Endothelial cell (in vitro differentiated cells): ENCODE data around the gene NRXN3. TPM values are rescaled to one million over a fixed set of nuclear protein-coding genes. Genes with fewer than 3 reads are reported as not detected.
"Not testable (repeated sequence)": the region's sequence is repeated elsewhere in the genome, so short reads cannot be mapped to it uniquely, and the experiment has no call there.

Source experiments
- DNase-seq: peaks from one replicate; pipeline ENCODE4 v3.0.0; 2021; ENCODE audit warnings: low spot score
- H3K27ac Mint-ChIP-seq: one replicate; pipeline ENCODE4 v1.8.0; 2021; ENCODE audit warnings: mixed read lengths, inconsistent platforms; ENCODE audit not compliant: unreplicated experiment
- H3K27me3 Mint-ChIP-seq: one replicate; pipeline ENCODE4 v1.8.0; 2021; ENCODE audit warnings: mild to moderate bottlenecking, moderate library complexity, mixed read lengths, inconsistent platforms; ENCODE audit not compliant: unreplicated experiment
- H3K36me3 Mint-ChIP-seq: one replicate; pipeline ENCODE4 v1.8.0; 2021; ENCODE audit warnings: mild to moderate bottlenecking, low read depth, mixed read lengths, inconsistent platforms; ENCODE audit not compliant: unreplicated experiment
- H3K4me1 Mint-ChIP-seq: one replicate; pipeline ENCODE4 v1.8.0; 2021; ENCODE audit warnings: mild to moderate bottlenecking, mixed read lengths, inconsistent platforms; ENCODE audit not compliant: unreplicated experiment
- H3K4me3 Mint-ChIP-seq: one replicate; pipeline ENCODE4 v1.8.0; 2021; ENCODE audit warnings: mild to moderate bottlenecking, mixed read lengths, inconsistent platforms; ENCODE audit not compliant: unreplicated experiment
- H3K9me3 Mint-ChIP-seq: one replicate; pipeline ENCODE4 v1.8.0; 2021; ENCODE audit warnings: mixed read lengths, inconsistent platforms; ENCODE audit not compliant: unreplicated experiment
- total RNA-seq: library from RNA; stranded (reverse); fragmentation: NEBNext Ultra II Directional; extraction: Animal tissue kit (Norgen Biotek cat#: 25700); gene quantifications from one replicate; pipeline ENCODE4 v1.2.1, GENCODE V29; 2021; ENCODE audit not compliant: unreplicated experiment
- TF ChIP-seq, protein P1 (sequence below): fragments of 200-600 bp; sonication (generic); IDR thresholded peaks from one replicate; pipeline ENCODE4 v1.5.0; 2021; ENCODE audit warnings: antibody characterized with exemption; ENCODE audit not compliant: unreplicated experiment

NRXN3 gene
- total RNA-seq, 1 donor from 2014 or later: 2.3 TPM

- Mint-ChIP-seq H3K27ac (no peak overlapping the region), H3K4me3 (no peak overlapping the region), H3K4me1 (no peaks in the 10 kb centered on the region), H3K27me3 (peaks cover 3% of the 10 kb centered on the region), H3K36me3 (no peaks in the 10 kb centered on the region), H3K9me3 (no peaks in the 10 kb centered on the region)
- TF ChIP-seq, protein P1, sequence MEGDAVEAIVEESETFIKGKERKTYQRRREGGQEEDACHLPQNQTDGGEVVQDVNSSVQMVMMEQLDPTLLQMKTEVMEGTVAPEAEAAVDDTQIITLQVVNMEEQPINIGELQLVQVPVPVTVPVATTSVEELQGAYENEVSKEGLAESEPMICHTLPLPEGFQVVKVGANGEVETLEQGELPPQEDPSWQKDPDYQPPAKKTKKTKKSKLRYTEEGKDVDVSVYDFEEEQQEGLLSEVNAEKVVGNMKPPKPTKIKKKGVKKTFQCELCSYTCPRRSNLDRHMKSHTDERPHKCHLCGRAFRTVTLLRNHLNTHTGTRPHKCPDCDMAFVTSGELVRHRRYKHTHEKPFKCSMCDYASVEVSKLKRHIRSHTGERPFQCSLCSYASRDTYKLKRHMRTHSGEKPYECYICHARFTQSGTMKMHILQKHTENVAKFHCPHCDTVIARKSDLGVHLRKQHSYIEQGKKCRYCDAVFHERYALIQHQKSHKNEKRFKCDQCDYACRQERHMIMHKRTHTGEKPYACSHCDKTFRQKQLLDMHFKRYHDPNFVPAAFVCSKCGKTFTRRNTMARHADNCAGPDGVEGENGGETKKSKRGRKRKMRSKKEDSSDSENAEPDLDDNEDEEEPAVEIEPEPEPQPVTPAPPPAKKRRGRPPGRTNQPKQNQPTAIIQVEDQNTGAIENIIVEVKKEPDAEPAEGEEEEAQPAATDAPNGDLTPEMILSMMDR: no peak
- DNase-seq: no peak
Measured at GRCh38 chr14:79016828-79017505, 846.8 kb downstream of the NRXN3 start.

DNA sequence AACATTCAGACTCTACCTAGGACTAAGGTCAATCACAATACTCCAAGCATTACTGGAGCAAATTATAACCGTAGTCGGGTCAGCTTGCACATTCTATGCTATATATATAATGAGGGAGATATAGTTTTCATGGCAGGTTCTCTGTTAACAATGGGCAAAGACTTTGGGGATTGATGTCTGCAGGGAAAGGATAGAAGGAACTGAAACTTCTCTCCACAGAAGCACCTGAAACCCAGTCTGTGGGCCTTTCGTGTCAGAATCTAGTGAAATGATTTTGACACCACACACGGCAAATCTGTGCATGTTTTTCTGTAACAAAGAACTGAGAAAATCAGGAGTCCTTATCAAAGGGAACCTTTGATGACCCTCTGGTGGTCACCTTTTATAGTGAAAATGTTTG, 847.4 kb downstream of the NRXN3 start:
- Mint-ChIP-seq H3K4me3 (no peak overlapping the region), H3K9me3 (no peaks in the 10 kb centered on the region), H3K36me3 (no peaks in the 10 kb centered on the region), H3K27ac (no peak overlapping the region), H3K4me1 (no peaks in the 10 kb centered on the region), H3K27me3 (peaks cover 3% of the 10 kb centered on the region)
- TF ChIP-seq, protein P1: no peak
- DNase-seq: no peak

GRCh38 chr14:79018836-79019235, 848.7 kb downstream of the NRXN3 start:
- DNase-seq: no peak
- H3K27ac Mint-ChIP-seq: no peak overlapping the region
- no peaks in the 10 kb centered on the region for H3K36me3 Mint-ChIP-seq
- H3K27me3 Mint-ChIP-seq: peaks cover 3% of the 10 kb centered on the region
- H3K4me3 Mint-ChIP-seq: no peak overlapping the region
- TF ChIP-seq, protein P1: no peak
- H3K4me1 Mint-ChIP-seq: no peaks in the 10 kb centered on the region
- no peaks in the 10 kb centered on the region for H3K9me3 Mint-ChIP-seq

DNA sequence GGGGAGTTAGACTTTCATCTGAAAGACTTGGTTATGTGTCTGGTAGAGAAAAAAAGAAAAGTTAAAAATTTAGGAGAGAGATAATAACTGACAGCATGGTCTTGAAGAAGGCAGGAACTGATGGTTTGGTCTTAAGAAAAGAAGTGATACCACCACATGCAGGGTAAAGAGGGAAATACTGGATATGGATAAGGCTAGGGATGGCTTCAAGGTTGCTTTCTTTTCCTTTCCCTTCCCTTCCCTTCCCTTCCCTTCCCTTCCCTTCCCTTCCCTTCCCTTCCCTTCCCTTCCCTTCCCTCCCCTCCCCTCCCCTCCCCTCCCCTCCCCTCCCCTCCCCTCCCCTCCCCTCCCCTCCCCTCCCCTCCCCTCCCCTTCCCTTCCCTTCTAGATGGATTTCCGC, 849.7 kb downstream of the NRXN3 start:
- not testable (repeated sequence) for H3K27me3 Mint-ChIP-seq, DNase-seq, H3K4me3 Mint-ChIP-seq, H3K27ac Mint-ChIP-seq, H3K9me3 Mint-ChIP-seq, H3K36me3 Mint-ChIP-seq, H3K4me1 Mint-ChIP-seq

- TF ChIP-seq, protein P1: no peak
- Mint-ChIP-seq H3K27me3 (peaks cover 3% of the 10 kb centered on the region), H3K27ac (no peak overlapping the region), H3K36me3 (no peaks in the 10 kb centered on the region), H3K4me1 (no peaks in the 10 kb centered on the region), H3K9me3 (no peaks in the 10 kb centered on the region), H3K4me3 (no peak overlapping the region)
- DNase-seq: no peak
Measured at GRCh38 chr14:79021766-79022165, 851.6 kb downstream of the NRXN3 start.
